ENCODE results near the gene AOPEP.

DNA sequence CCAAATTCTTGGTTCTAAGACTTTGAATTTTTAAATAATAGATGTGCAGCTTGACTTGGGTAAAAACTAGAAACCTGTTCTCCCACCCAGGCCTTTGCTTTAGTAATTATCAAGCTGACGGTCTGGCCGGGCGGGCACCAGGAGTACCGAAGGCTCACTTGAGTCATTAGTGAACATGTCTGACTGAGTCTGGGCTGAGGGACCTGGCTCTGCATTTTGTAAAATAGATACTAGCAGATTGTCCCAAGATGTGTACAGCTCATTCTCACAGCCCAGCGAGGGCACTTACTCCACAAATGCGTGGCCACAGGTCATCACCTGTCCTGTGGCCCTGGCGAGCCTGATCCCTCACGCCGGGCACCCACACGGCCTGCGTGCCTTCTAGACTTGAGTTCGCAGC lies 374.8 kb downstream of the AOPEP start:
- TF ChIP-seq, protein P1, sequence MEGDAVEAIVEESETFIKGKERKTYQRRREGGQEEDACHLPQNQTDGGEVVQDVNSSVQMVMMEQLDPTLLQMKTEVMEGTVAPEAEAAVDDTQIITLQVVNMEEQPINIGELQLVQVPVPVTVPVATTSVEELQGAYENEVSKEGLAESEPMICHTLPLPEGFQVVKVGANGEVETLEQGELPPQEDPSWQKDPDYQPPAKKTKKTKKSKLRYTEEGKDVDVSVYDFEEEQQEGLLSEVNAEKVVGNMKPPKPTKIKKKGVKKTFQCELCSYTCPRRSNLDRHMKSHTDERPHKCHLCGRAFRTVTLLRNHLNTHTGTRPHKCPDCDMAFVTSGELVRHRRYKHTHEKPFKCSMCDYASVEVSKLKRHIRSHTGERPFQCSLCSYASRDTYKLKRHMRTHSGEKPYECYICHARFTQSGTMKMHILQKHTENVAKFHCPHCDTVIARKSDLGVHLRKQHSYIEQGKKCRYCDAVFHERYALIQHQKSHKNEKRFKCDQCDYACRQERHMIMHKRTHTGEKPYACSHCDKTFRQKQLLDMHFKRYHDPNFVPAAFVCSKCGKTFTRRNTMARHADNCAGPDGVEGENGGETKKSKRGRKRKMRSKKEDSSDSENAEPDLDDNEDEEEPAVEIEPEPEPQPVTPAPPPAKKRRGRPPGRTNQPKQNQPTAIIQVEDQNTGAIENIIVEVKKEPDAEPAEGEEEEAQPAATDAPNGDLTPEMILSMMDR (IDR thresholded peaks at IDR 0.05): no peak
- TF ChIP-seq POLR2A (IDR thresholded peaks at IDR 0.05): no peak

All from testis (tissue), 2 donors.